K562 (cell line): ENCODE results near the gene FAR1. TPM values are rescaled to one million over a fixed set of nuclear protein-coding genes. Genes with fewer than 3 reads are reported as not detected.

Experiments used
- ATAC-seq: fragments of 200-7000 bp; cut with Tn5 transposase; 3 replicates; pipeline ENCODE4 v1.9.1; 2020; ENCODE audit warnings: moderate library complexity
- BruUV-seq: library from RNA; stranded (reverse); fragments of 400-500 nt; replicated peaks from 2 replicates; lab custom pipeline; 2021; lab: Mats Ljungman, UMichigan
- CTCF ChIA-PET: fragments of 300-600 bp; formaldehyde crosslinking; extraction: SDS; loops from one replicate; lab custom pipeline; 2021; ENCODE audit warnings: low intra/inter-chr PET ratio; lab: Yijun Ruan, JAX
- POLR2A ChIA-PET: fragments of 300-600, 350-650 bp; sonication (Branson Sonifier 250); formaldehyde crosslinking; extraction: SDS; loops from one replicate; lab custom pipeline; 2021; ENCODE audit warnings: antibody characterized with exemption, inconsistent platforms; lab: Yijun Ruan, JAX
- DNase-seq, 4 experiments: peaks; one replicate each; pipeline versions ENCODE4 v3.0.0 to v3.0.0-alpha.2; 2011 to 2018; ENCODE audit warnings: low spot score in 3 of 4, mixed read lengths in 3 of 4; ENCODE audit errors: extremely low read depth in 1 of 4
- FAIRE-seq: peaks from 2 replicates; lab custom pipeline; 2011; peaks lifted over from hg19 to GRCh38; lab: Jason Lieb, UNC
- H2AFZ ChIP-seq: 2 replicates; pipeline ENCODE4 v1.6.0; 2011; ENCODE audit warnings: low read depth, low read length, control low read depth, inconsistent platforms
- H3K27ac ChIP-seq: fragments of 200-600 bp; 3 replicates; pipeline ENCODE4 v1.8.0; 2011; ENCODE audit warnings: low read depth, mild to moderate bottlenecking, control low read depth, inconsistent platforms, low read length, moderate library complexity, mixed read lengths; ENCODE audit errors: extremely low read depth
- H3K27me3 ChIP-seq, 2 experiments: fragments of 300-600 bp in 1 of 2; 2 replicates in 1 of 2; 3 replicates in 1 of 2; pipeline versions ENCODE4 v1.6.0 to v1.8.0; 2011; ENCODE audit warnings: inconsistent platforms in 2 of 2, low read length in 2 of 2, mild to moderate bottlenecking in 1 of 2, mixed read lengths in 1 of 2, moderate library complexity in 1 of 2; ENCODE audit not compliant: control insufficient read depth in 2 of 2, insufficient read depth in 2 of 2
- H3K36me3 ChIP-seq: fragments of 300-600 bp; 3 replicates; pipeline ENCODE4 v1.8.0; 2011; ENCODE audit warnings: mild to moderate bottlenecking, low read length, inconsistent platforms; ENCODE audit not compliant: control insufficient read depth, insufficient read depth
- H3K4me1 ChIP-seq, 2 experiments: fragments of 200-600 bp in 1 of 2; replicated peaks in 1 of 2; 2 replicates in 1 of 2; 3 replicates in 1 of 2; pipeline versions ENCODE4 v1.5.1 to v1.8.0; 2011; ENCODE audit warnings: inconsistent platforms in 2 of 2, low read length in 2 of 2, mild to moderate bottlenecking in 1 of 2, mixed read lengths in 1 of 2, moderate library complexity in 1 of 2; ENCODE audit not compliant: control insufficient read depth in 2 of 2, insufficient read depth in 2 of 2
- H3K4me2 ChIP-seq: 2 replicates; pipeline ENCODE4 v1.6.1; 2011; ENCODE audit warnings: low read length, control low read depth, inconsistent platforms, mixed read lengths; ENCODE audit not compliant: insufficient read depth
- H3K4me3 ChIP-seq: fragments of 200-600 bp; sonication (generic), shearing (Covaris generic); 2 replicates; pipeline ENCODE4 v1.5.1; 2016; ENCODE audit warnings: control low read depth, inconsistent platforms
- H3K79me2 ChIP-seq: fragments of 200-600 bp; 3 replicates; pipeline ENCODE4 v1.8.0; 2011; ENCODE audit warnings: low read length, inconsistent platforms; ENCODE audit not compliant: control insufficient read depth, insufficient read depth
- H3K9ac ChIP-seq, 2 experiments: 2 replicates each; pipeline versions ENCODE4 v1.6.0 to v1.6.1; 2011; ENCODE audit warnings: low read depth in 2 of 2, low read length in 2 of 2, control low read depth in 1 of 2, inconsistent platforms in 1 of 2, mild to moderate bottlenecking in 1 of 2, mixed read lengths in 1 of 2; ENCODE audit not compliant: insufficient read depth in 1 of 2
- H3K9me1 ChIP-seq: one replicate; pipeline ENCODE4 v1.6.0; 2011; ENCODE audit warnings: inconsistent platforms, mild to moderate bottlenecking, low read length, moderate library complexity; ENCODE audit not compliant: control insufficient read depth, insufficient read depth
- H3K9me3 ChIP-seq: replicated peaks from 2 replicates; pipeline ENCODE4 v1.5.1; 2011; ENCODE audit warnings: low read depth, low read length, inconsistent platforms; ENCODE audit not compliant: control insufficient read depth, insufficient read depth
- H4K20me1 ChIP-seq: replicated peaks from 2 replicates; pipeline ENCODE4 v1.6.1; 2011; ENCODE audit warnings: low read length, inconsistent platforms, mixed read lengths; ENCODE audit not compliant: control insufficient read depth, insufficient read depth
- CBX2 ChIP-seq: fragments of 200-600 bp; sonication (generic); IDR thresholded peaks from one replicate; pipeline ENCODE4 v1.6.1; 2012; ENCODE audit warnings: mild to moderate bottlenecking, low read length, inconsistent platforms; ENCODE audit not compliant: insufficient read depth, poor library complexity, severe bottlenecking
- DACH1 ChIP-seq: fragments of 450-650 bp; IDR thresholded peaks from 2 replicates; pipeline ENCODE4 v1.6.1; 2018; ENCODE audit not compliant: partially characterized antibody
- MAFF ChIP-seq: IDR thresholded peaks from 2 replicates; pipeline ENCODE4 v1.6.1; 2012; ENCODE audit warnings: low read length, improper control_type of control experiment
- MLLT1 ChIP-seq, 2 experiments: fragments of 450-650 bp; IDR thresholded peaks; 2 replicates each; pipeline ENCODE4 v1.6.1; 2016
- WGBS: fragments of 100-300 bp; shearing (Covaris generic); methylation state at CpG from one replicate; pipeline ENCODE4 v1.1.6; 2016; ENCODE audit warnings: low coverage, mixed read lengths; ENCODE audit not compliant: insufficient coverage; ENCODE audit errors: missing lambda C conversion rate; 5-methylcytosine and 5-hydroxymethylcytosine counted together
- in situ Hi-C: fragments of 300-500 bp; cut with MboI; formaldehyde crosslinking; loops from 4 replicates; pipeline ENCODE4 v1.15.0; 2018; ENCODE audit warnings: inconsistent platforms, mixed read lengths
- intact Hi-C: fragments of 100-400 bp; cut with micrococcal nuclease; formaldehyde crosslinking; loops from 2 replicates; pipeline ENCODE4 v1.14.2; 2022
- polyA plus RNA-seq, 8 experiments: library from polyadenylated mRNA; depleted of rRNA in 4 of 8; stranded (reverse) in 5 of 8; unstranded in 3 of 8; fragments of >200 nt; fragmentation: Nextera tagmentation in 2 of 8; fragmentation: Illumina TruSeq in 1 of 8; extraction: Ambion mirVana in 2 of 8; extraction: Trizol in 1 of 8; gene quantifications; 2 replicates each; pipeline versions ENCODE4 v1.2.1 to v1.2.3, GENCODE V29; 2011 to 2014; ENCODE audit warnings: inconsistent platforms in 1 of 8, missing spikeins in 1 of 8
- total RNA-seq, 7 experiments: library from RNA; depleted of rRNA in 6 of 7; stranded (reverse); fragments of >200 nt in 6 of 7; fragmentation: Illumina TruSeq in 2 of 7; extraction: Trizol in 2 of 7; gene quantifications; 2 replicates each; pipeline versions ENCODE4 v1.2.1 to v1.2.3, GENCODE V29; 2011 to 2021; ENCODE audit warnings: low replicate concordance in 1 of 7

The FAR1 gene
- total and polyA plus RNA-seq, 9 of the 15 experiments (the other 6 are each of a cell fraction or from before 2014, with no cell fraction given) = 17.7 to 88.2 (median 52.6) TPM

- intact Hi-C loops = no loop called here
- no peaks in the 10 kb centered on the region for H3K27me3 ChIP-seq
- no peak for TF ChIP-seq CBX2
- TF ChIP-seq MAFF = 0 out of 2 replicates have a peak, but pooled peaks have one; percentile 2
- TF ChIP-seq DACH1 = peak; percentile 47
- no peak for TF ChIP-seq MLLT1 (IDR thresholded peaks at IDR 0.05)
- TF ChIP-seq, all 486 proteins: peak for 2
- WGBS = 5% methylated on average over 1 of the region's 1 CpG
- CTCF ChIA-PET = no interaction called here
- Histone ChIP-seq H3K9me3 (no peaks in the 10 kb centered on the region), H3K9me1 (no peaks in the 10 kb centered on the region), H3K9ac (no peak overlapping the region), H3K79me2 (peaks cover 92% of the 10 kb centered on the region), H2AFZ (no peak overlapping the region), H3K36me3 (no peaks in the 10 kb centered on the region), H4K20me1 (peaks cover 6% of the 10 kb centered on the region; the same call in 1 of the 2 replicates), H3K4me3 (no peak overlapping the region), H3K4me2 (no peak overlapping the region), H3K27ac (peak overlapping the region; percentile 15; the same call in 1 of the 3 replicates), H3K4me1 (peaks cover 0 to 7% of the 10 kb centered on the region in 2 experiments; a peak in 3 of 5 replicates)
- POLR2A ChIA-PET = no interaction called here
- in situ Hi-C loops = no loop called here
- peak; percentile 18; the same call in 1 of the 3 replicates for ATAC-seq
- no peak for FAIRE-seq
- peak in 1 of 4 experiments; percentile 8 for DNase-seq
- no TSS peak for BruUV-seq
Measured at GRCh38 chr11:13686776-13687175, 18.3 kb downstream of the FAR1 start.
